ENCODE results near the gene ENSA.

- TF ChIP-seq CTCF (IDR thresholded peaks at IDR 0.05; ENCODE audit: insufficient read depth, low read length, poor library complexity, severe bottlenecking) (peak; percentile 77), EZH2phosphoT487 (conservative IDR thresholded peaks at IDR 0.05; ENCODE audit: low read length) (no peak)
Observed at GRCh38 chr1:150621497-150622302, 7.7 kb downstream of the ENSA start.
